GM18498 (cell line): ENCODE results near the gene SUSD2.
A peak's percentile ranks its signal among the peaks of the same experiment; 100 is the strongest.
"Not testable (repeated sequence)": the region's sequence is repeated elsewhere in the genome, so short reads cannot be mapped to it uniquely, and the experiment has no call there.

ENCODE experiments used
- ATAC-seq: cut with Tn5 transposase; IDR thresholded peaks from one replicate; pipeline ENCODE4 v1.9.1; 2021; ENCODE audit warnings: mild to moderate bottlenecking, moderate library complexity; ENCODE audit not compliant: unreplicated experiment

SUSD2 gene

DNA sequence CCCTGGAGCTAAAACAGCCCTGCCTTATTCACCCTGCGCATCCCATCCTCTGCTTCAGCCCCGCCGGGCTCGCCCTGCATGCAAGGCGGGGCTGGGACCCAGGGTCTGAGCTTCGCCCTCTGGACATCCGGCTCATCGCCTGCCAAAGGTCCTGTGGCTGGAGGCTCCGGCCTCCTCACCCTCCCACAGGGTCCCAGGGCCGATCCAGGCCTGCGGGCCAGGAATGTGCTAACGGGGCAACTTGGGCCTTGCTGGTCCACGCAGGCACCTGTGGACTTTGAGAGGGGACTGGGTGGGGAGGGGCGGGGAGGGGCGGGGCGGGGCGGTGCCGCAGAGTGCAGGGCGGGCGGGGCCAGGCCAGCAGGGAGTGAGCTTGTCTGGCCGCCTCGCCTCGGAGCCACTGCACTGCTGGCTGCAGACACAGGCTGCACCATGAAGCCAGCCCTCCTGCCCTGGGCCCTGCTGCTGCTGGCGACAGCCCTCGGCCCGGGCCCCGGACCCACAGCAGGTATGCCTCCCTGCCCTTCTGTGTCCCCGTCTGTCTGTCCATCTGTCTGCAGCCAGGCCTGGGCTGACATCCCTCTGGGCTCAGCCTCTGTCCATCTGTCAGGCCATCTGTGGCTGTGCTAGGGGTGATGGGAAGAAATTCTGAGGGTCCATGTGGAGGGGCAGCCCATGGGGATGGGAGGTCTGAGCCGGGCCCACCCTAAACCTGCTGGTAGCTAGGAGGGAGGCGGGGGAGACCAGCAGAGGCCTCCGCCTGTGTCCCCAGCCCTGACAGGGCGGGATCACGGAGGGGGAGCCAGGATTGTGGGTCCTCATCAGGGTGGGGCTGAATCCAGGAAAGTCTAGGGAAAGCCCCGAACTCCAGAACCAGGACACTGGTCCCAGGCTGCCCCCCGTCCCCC, at the start of gene SUSD2:
SUSD2 (plus strand) TSS at position 400 of the 908 bp plus-strand sequence; CDS start at position 433, 33 bp downstream.
- ATAC-seq, result no peak

- no peak for ATAC-seq
Observed at GRCh38 chr22:24133187-24133965, 47.9 kb upstream of the SUSD2 start.

- no peak for ATAC-seq
Observed at GRCh38 chr22:24134090-24134846, 47.0 kb upstream of the SUSD2 start.

- not testable (repeated sequence) for ATAC-seq
Observed at GRCh38 chr22:24136533-24136932, 44.8 kb upstream of the SUSD2 start.

DNA sequence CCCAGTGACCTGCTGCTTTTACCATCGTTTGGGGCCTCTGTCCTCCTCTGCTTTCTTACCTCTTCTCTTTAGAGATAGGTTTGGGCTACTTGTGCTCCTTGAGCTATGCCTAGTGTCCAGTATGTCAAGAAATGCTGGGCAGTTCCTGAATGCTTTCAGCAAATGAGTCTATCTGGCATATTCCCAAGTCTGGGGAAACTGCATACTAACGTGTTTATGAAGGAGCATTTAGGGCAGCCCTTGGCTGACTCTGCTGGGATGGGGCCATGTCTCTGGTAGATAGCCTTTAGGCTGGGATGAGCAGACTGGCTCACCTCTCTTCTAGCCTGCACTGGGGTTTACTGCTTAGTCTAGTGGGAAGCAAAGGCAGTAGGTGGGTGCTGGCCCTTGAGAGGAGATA, 43.7 kb upstream of the SUSD2 start:
- no peak for ATAC-seq

DNA sequence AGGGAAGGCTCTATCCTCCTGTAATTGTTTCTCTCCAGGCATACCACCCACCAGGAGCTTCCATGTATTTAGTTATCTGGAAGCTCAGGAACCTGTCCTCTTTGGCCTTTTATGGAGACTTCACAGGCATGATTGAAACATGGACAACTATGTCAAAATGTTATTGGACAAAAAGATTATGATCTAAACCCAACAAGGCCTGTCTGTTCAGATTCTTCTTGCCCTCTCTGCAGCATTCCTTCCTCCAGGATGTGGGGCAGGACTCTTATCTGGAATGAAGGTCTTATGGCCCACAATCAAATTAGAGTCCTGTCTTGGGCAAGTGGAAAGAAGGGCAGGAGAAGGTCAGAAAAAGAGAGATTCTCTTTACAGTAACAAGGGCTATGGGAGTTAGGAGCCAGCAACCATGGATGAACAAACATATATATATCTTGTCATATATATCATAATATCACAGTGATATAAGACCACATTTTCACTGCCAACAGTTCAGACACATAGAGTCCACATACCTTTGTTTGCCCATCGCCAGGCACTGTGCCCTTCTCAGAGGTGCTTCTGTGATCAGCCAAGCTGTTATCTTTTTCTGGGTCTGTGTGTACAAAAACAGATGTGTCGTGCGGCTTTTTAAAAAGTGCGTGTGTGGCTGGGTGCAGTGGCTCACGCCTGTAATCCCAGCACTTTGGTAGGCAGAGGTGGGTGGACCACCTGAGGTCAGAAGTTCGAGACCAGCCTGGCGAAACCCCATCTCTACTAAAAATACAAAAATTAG, 42.5 kb upstream of the SUSD2 start:
- no peak for ATAC-seq

DNA sequence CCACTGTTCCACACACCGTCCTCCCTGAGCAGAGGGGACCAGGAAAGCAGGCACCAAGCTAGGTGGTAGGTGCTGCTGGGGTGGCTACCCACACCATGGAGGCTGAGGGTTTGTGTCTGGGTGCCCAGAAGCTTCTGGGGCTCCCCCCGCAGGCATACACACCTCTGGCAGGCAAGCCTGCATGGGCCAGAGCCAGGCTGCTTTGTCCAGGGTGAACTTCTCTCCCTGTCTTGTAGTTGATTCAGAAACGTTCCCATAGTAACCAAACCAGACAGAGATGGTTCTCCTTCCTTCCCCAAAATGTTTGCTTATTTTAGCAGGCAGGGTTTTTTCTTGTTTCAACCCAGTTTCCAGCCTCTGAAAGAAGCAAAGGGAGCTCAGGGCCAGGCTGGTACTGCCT, 40.9 kb upstream of the SUSD2 start:
- ATAC-seq, result no peak

- no peak for ATAC-seq
Observed at GRCh38 chr22:24141586-24141985, 39.7 kb upstream of the SUSD2 start.

DNA sequence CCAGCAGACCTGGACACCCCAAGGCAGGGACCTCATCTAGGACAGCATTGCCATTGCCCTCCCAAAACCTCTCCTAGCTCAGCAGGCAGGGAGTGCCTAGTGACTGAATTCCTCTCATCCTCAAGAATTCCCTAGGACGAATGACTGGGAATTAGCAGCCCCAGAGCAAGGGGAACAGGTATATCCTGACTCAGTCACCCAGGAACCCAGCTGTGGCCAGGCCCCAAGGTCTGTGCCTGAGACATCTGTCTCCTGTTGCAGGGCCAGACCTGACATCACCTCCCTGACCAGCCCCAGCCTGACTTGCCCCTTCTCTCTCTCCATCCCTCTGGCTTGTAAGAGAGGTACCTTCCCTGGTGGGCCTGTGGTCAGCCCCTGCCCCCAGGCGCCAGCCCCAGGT, 39.0 kb upstream of the SUSD2 start:
- no peak for ATAC-seq

DNA sequence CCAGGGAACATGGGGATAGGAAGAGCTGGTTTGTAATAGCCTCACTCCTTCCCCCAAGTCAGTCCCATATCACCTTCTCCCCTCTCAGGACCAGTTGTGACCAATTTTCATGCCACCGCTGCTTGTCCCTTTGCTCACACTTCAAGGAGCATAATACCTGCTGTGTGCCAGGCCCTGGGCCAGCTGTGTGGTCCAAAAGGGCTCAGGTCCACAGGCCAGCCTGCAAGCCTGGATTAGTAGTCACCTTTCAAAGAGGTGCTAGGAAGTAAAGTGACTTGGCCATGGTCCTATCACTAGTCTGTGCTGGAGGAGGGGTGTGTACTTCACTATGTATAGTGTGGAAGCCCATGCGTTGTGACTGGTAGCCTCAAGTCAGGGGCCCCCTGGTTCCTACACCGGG, 38.5 kb upstream of the SUSD2 start:
- no peak for ATAC-seq

GRCh38 chr22:24144056-24144777, 37.1 kb upstream of the SUSD2 start:
- ATAC-seq, result no peak

DNA sequence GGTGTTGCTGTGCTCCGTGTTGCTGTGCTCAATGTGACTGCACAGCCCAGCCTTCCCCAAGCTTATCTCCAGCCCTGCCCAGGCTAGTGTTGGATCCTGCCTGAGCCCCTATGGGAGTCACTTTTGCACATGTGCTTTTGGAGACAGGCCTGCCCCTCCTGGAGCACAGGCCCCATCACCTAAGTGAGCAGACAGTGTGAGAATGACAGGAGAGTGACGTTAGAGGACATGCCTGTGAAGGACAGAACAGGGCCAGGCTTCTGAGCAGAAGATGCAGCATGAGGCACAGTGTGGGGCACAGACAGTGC, 36.6 kb upstream of the SUSD2 start:
- no peak for ATAC-seq

DNA sequence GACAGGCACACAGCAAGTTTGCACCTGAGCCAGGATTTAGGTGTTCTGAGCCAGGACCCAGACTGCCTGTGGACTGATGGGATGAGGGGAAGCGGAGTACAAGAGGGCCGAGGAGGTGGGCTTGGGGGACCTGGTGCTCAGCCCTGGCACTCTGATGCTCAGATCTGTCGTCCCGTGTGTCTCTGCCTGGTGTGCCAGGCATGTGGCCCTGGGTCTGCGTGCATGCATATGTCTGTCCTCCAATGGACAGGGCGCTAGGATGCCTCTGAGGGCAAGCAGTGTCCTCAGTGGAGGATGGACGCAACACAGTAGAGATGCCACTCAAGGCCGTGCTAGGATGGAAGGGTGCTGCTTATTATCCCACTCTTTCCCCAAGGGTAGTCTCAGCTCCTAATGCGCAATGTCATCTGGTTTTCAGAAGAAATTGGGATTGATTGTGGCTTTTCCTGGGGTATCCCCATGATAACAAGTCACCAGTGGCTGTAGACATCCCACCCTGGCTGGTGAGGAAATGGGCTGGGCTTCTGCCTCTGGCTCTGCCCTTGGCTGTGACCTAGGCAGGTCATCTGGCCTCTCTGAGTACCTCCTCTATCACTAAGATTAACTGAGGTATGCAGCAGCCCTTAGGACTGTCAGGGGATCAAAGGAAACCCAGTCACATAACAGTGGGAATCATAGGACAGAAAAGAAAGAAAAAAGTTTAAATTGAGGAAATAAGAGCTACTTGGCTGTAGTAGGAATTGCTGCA, 35.7 kb upstream of the SUSD2 start:
- ATAC-seq, result no peak

- ATAC-seq, result peak; percentile 74
Observed at GRCh38 chr22:24146194-24146616, 35.1 kb upstream of the SUSD2 start.

DNA sequence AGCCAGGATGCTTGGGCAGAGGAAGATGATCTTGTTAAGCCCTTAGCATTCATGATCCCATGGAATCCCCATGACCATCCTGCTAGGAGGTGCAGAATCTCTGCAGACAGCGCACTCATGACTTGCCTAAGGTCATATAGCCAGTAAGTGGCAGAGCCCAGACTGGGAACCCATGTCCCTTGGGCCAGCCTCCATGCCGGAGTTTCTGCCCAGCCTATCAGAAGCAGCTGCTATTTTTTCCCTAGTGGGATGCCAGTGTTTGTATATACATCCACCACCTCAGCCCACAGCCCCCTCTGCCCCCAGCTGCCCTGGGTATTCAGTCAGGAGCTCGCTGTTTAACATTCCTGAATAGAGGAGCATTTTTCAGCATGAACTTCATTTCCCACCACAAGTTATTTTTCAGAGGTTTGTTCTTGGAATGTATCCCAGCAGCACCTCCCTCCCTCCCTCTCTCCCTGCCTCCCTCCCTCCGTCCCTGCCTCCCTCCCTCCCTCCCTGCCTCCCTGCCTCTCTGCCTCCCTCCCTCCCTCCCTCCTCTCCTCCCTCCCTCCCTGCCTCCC, 34.4 kb upstream of the SUSD2 start:
- no peak for ATAC-seq

GRCh38 chr22:24147666-24148065, 33.6 kb upstream of the SUSD2 start:
- no peak for ATAC-seq

DNA sequence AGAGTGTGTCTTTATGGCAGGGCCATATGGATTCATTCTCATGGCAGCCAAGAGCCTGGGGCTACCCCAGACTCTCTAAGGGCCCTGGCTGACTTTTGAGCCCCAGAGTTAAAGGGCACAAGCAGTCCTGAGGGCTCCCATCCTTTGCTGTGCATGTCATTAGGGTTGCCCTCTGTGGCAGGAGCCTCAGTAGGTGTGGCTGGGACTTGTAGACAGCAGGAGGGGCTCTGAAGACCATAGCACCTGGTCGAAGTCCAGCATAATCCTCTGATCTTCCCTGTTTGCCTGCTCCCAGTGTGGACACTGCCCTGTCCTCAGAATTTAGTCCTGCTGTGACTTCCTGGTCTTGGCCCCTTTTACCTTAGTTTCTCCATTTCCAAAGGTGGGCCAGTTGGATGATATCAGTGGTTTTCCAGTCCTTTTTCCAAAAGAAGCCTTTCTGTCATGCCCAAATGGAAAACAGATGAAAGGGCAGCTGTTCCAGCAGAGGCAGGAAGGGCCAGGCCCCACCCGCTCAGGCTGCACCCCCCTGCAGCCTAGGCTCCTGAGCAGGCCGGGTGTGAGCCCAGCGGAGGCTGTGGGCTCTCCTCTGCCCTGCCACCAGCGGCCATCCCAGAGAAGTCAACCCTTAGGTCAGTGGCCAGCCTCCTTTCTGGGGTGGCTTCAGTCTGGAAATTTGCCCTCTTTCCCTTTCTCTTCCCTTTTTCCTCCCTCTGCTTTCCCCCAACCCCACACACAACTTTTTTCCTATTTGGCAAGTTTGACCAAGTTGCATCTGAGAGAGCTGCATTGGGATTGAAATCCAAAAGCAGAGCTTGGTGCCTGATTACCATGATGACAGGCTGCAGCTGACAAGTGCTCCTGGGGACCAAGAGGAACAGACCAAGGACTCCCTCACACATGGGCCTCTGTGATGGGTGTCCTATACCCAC, 32.8 kb upstream of the SUSD2 start:
- ATAC-seq, result no peak

GRCh38 chr22:24149198-24149590, 32.1 kb upstream of the SUSD2 start:
- ATAC-seq, result no peak
